GM21367 (cell line): ENCODE results near the gene TEX14.

ENCODE experiments used
- ATAC-seq: cut with Tn5 transposase; IDR thresholded peaks from one replicate; pipeline ENCODE4 v1.9.1; 2021; ENCODE audit not compliant: unreplicated experiment

TEX14 gene

GRCh38 chr17:58691701-58692238 lies at the start of gene TEX14:
TSS of gene TEX14 (minus strand) at chr17:58692045. CDS start at chr17:58652001, 40,044 bp downstream.
- ATAC-seq = no peak

GRCh38 chr17:58741121-58741625 lies 49.3 kb upstream of the TEX14 start:
- ATAC-seq = no peak

GRCh38 chr17:58734811-58735210 lies 43.0 kb upstream of the TEX14 start:
- no peak for ATAC-seq

GRCh38 chr17:58734040-58734439 lies 42.2 kb upstream of the TEX14 start:
- no peak for ATAC-seq

DNA sequence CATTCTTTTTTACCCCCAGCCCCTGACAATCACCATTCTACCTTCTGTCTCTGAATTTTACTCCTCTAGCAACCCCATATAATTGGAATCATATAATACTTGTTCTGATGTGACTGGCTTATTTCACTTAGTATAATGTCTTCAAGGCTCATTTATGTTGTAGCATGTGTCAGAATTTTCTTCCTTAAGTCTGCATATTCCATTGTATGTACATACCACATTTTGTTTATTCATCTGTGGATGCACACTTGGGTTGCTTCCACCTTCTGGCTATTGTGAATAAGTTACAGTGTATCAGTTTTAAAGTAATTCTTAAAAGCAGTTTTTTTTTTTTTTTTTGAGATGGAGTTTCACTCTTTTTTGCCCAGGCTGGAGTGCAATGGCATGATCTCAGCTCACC lies 39.1 kb upstream of the TEX14 start:
- ATAC-seq = no peak

DNA sequence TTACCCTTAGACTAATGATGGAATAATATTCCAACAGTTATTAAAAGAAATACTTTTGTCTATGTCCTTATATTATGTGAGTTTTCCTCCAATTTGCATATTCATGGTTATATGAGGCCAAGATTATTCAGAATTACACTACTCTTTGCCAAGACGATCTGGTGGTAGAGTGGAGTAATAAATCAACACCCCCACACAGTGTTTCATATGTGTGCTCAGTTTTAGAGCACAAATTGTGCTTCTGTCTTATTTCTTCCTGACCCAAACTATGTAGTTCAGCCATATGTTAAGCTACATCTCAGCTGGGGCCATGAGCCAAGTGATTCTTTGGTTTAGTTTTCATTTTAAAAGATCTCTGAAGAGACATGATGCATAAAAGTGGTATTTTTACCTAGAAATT lies 37.0 kb upstream of the TEX14 start:
- no peak for ATAC-seq

DNA sequence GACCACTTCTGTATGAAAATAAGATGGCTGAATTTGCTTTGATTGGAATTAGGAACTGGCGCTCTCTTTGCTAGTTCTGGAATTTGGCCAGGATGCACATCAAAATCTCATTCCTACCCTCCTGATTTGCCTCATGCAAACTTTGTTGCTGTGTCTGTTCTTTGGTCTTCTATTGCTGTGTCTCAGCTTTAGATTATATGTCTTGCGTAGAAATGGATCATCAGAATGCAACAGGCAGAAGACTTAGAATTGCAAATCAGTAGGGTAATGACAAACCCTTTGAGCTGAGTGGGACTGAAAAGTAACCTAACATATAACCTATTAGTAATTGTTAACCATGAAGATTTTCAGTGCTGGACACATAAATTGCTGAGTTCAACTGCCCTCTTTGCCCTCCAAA lies 30.9 kb upstream of the TEX14 start:
- ATAC-seq = no peak

- no peak for ATAC-seq
Measured at GRCh38 chr17:58722274-58722673, 30.4 kb upstream of the TEX14 start.

- ATAC-seq = no peak
Measured at GRCh38 chr17:58710948-58711552, 19.2 kb upstream of the TEX14 start.

DNA sequence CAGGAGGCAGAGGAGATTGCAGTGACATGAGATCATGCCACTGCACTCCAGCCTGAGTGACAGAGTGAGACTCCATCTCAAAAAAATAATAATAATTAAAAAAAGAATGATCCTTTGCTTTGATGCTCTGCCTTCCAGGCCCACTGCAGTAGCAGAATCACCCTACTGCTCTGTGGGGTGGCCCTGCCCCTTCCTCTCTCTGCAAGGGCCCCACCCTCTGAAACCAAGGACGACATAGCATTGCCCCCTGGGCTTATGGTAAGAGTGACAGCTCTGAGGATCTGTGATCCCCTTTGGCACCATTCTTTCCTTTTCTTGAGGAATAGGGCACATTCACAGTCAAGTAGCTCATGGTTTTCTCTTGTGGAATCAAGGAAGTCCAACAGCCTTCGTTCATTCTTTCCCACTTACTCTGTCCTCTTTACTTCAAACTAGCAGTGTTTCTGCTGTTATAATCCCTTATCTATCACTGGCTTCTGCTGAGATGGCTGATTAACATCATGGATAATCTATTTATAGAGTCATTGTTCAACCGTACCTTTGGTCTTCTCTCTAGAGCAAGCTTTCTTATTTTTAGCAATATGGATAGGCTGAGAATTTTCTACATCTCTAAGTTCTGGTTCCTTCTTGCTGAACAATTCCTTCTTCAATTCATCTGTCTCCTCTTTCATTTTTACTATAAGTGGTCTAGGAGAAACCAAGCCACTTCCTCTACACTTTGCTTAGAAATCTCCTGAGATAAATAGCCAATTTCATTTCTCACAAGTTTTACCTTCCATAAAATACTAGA lies 14.7 kb upstream of the TEX14 start:
- ATAC-seq = no peak

DNA sequence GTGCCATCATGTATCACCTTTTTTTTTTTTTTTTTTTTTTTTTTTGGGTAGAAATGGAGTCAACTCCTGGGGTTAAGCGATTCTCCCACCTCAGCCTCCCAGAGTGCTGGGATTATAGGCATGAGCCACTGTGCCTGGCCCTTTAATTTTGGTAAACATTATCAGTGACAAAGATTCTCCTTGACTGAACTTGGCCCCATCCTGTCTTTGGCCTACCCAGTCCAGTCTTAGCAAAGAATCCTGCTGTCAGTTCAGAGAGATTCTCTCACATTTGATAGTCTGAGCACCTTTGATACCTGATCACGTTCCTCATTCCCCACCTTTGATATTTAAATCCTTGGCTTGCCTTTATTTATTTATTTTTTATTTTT lies 12.1 kb upstream of the TEX14 start:
- no peak for ATAC-seq

GRCh38 chr17:58703137-58703915 lies 11.5 kb upstream of the TEX14 start:
- no peak for ATAC-seq

DNA sequence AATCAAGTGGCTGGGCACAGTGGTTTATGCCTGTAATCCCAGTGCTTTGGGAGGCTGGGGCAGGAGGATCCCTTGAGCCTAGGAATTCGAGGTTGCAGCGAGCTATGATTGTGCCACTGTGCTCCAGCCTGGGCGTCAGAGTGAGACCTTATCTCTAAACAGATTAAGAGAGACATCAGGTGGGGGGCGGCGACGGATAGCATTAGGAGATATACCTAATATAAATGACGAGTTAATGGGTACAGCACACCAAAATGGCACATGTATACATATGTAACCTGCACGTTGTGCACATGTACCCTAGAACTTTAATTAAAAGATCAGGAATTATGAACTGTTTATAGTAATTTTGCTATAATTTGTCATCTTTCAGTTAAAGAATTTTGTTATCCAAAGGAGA lies 10.9 kb upstream of the TEX14 start:
- no peak for ATAC-seq

- ATAC-seq = no peak
Measured at GRCh38 chr17:58702045-58702476, 10.2 kb upstream of the TEX14 start.

- no peak for ATAC-seq
Measured at GRCh38 chr17:58699771-58700170, 7.9 kb upstream of the TEX14 start.

DNA sequence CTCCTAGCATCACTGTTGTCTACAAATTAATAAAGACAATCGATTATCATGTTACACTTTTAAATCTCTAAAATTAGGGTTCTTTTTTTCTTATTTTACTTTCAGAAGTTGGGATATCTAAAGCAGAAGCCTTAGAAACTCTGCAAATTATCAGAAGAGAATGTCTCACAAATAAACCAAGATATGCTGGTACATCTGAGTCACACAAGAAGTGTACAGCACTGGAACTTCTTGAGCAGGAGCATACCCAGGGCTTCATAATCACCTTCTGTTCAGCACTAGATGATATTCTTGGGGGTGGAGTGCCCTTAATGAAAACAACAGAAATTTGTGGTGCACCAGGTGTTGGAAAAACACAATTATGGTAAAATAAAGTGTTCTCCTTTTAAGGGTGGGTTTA lies 3.0 kb upstream of the TEX14 start:
- no peak for ATAC-seq

DNA sequence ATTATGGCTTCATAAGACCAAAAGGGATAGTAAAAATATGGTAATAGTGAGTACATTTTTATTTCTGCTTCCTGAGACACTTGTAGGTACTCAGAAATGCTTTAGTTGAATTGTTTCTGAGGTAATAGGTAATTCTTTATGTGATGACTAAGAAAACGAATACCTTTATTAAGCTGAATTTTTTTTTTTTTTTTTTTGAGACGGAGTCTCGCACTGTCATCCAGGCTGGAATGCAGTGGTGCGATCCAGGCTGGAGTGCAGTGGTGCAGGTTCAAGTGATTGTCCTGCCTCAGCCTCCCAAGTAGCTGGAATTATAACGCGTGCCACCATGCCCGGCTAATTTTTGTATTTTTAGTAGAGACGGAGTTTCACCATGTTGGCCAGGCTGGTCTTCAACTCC lies 2.5 kb upstream of the TEX14 start:
- no peak for ATAC-seq

DNA sequence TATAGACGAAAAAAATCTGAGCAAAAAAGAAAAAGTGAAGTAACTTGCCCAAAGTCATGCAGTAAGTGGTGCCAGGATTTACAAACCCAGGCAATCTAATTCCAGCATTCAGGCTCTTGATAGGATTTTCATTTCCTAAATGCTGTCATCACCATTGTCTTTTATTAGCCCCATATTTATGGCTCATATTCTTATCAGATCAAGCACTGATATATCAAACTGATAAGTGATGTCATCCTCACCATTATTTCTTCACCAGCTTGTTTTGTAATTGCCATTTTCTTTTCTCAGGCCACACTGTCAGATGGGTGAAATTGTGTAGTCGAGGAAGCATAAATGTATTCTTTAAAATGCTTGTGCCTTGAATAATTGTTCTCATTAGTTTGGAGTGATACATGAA lies 1.9 kb upstream of the TEX14 start:
- no peak for ATAC-seq

DNA sequence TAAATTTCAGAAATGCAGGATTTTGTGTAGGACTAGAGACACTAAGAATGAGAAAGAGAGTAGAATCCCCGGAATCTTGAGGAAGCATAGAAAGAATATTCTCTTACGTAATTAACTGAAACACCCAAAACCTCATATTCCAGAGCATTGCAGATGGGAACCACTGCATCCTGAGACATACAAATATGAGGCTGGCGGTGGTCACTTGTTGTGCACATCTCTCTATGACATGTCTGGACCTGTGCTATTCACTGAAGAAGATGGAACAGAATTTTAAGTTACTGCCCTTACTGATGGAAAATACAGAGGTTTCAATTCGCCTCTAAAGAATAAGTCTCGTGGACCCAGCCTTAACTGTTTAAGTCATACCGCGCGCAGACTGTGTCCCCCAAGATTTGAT lies 1.4 kb upstream of the TEX14 start:
- ATAC-seq = no peak

DNA sequence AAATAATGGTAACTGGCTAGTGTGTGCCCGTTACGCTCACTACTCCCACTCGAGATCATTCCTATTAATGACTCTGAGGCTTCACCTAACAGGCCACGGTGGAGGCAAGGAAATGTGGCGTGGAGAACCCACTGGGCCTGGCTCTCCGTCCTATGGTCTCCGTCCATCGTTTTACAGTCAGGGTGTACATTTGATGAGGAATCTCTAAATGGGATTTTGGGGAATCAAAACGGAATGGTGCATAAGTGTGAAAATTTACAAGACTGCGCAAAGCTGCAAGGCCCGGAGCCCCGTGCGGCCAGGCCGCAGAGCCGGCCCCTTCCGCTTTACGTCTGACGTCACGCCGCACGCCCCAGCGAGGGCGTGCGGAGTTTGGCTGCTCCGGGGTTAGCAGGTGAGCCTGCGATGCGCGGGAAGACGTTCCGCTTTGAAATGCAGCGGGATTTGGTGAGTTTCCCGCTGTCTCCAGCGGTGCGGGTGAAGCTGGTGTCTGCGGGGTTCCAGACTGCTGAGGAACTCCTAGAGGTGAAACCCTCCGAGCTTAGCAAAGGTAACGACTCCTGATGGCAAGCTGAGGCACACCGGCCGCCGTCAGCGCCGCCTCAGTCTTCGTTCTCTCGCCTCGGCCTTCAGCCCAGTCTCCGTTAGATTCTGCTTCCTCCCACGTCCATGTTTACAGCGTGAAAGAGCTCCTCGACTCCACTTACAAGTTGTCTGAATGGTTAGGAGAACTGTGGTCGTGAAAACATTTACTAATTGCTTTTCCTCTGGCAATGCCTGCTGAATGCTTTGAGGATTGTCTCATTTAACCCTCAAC lies 602 bp upstream of the TEX14 start, which contains the start of gene RAD51C:
RAD51C (plus strand) TSS at position 364 of the 817 bp plus-strand sequence; CDS start at position 406, 42 bp downstream.
- peak; percentile 91 for ATAC-seq
